ACC112 (cell line): ENCODE measurements around the gene HPCA.

Source experiments
- H2AFZ ChIP-seq: fragments of 200-600 bp; sonication (generic); one replicate; pipeline ENCODE4 v1.6.0; 2017; ENCODE audit warnings: antibody characterized with exemption, low read length; ENCODE audit not compliant: unreplicated experiment
- H3K27ac ChIP-seq: fragments of 200-600 bp; sonication (generic); 2 replicates; pipeline ENCODE4 v1.5.1; 2014; ENCODE audit warnings: low read depth, mild to moderate bottlenecking, antibody characterized with exemption, low read length, moderate library complexity
- H3K27me3 ChIP-seq: fragments of 200-600 bp; sonication (generic); 2 replicates; pipeline ENCODE4 v1.6.1; 2014; ENCODE audit warnings: mild to moderate bottlenecking, antibody characterized with exemption, low read length, moderate library complexity, mixed read lengths; ENCODE audit not compliant: insufficient read depth
- H3K36me3 ChIP-seq: fragments of 200-600 bp; sonication (generic); 2 replicates; pipeline ENCODE4 v1.6.1; 2016; ENCODE audit warnings: mild to moderate bottlenecking, antibody characterized with exemption, low read length, moderate library complexity, mixed read lengths; ENCODE audit not compliant: insufficient read depth
- H3K4me1 ChIP-seq: fragments of 200-600 bp; sonication (generic); one replicate; pipeline ENCODE4 v1.6.1; 2016; ENCODE audit warnings: low read length, mixed read lengths; ENCODE audit not compliant: insufficient read depth, unreplicated experiment, control insufficient read depth
- H3K4me3 ChIP-seq: fragments of 200-600 bp; sonication (generic); 2 replicates; pipeline ENCODE4 v1.5.1; 2014; ENCODE audit warnings: mild to moderate bottlenecking, low read depth, low read length
- H3K79me2 ChIP-seq: fragments of 200-600 bp; sonication (generic); one replicate; pipeline ENCODE4 v1.6.0; 2016; ENCODE audit warnings: low read length; ENCODE audit not compliant: control insufficient read depth, unreplicated experiment, insufficient read depth

Gene HPCA

GRCh38 chr1:32939655-32940371, 53.5 kb downstream of the HPCA start:
- Histone ChIP-seq H3K27ac (peak overlapping the region; percentile 45; the same call in 1 of the 2 replicates), H3K4me1 (peaks cover 33% of the 10 kb centered on the region), H3K4me3 (no peak overlapping the region), H3K36me3 (peaks cover 21% of the 10 kb centered on the region), H3K27me3 (no peaks in the 10 kb centered on the region), H2AFZ (no peak overlapping the region), H3K79me2 (no peaks in the 10 kb centered on the region)

DNA sequence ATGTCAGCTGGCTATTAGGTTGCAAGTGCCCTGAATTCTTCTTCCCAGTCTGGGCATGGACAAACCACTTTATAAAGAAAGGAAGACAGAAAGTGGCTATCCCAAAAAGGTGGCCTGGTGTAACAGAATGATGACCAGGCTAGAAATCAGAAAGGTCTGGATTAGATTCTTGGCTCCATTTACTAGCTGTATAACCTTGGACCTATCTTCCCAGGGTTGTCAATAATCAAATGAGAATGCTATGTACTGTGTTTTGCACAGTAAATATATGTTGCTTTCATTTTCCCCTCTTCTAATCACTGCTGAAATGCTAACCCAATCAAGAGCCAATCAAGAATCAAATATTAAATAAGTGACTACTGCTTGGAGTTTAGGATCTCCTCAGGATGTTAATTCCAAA, 57.9 kb downstream of the HPCA start:
- Histone ChIP-seq H3K27ac (no peak overlapping the region), H3K27me3 (no peaks in the 10 kb centered on the region), H3K4me3 (no peak overlapping the region), H3K79me2 (no peaks in the 10 kb centered on the region), H2AFZ (no peak overlapping the region), H3K36me3 (peaks cover 25% of the 10 kb centered on the region), H3K4me1 (peaks cover 35% of the 10 kb centered on the region)
